K562 (cell line): ENCODE results near the gene JAK3. TPM values are rescaled to one million over a fixed set of nuclear protein-coding genes. Genes with fewer than 3 reads are reported as not detected.

Source experiments
- ATAC-seq: fragments of 200-7000 bp; cut with Tn5 transposase; 3 replicates; pipeline ENCODE4 v1.9.1; 2020; ENCODE audit warnings: moderate library complexity
- BruUV-seq: library from RNA; stranded (reverse); fragments of 400-500 nt; replicated peaks from 2 replicates; lab custom pipeline; 2021; lab: Mats Ljungman, UMichigan
- CTCF ChIA-PET: fragments of 300-600 bp; formaldehyde crosslinking; extraction: SDS; loops from one replicate; lab custom pipeline; 2021; ENCODE audit warnings: low intra/inter-chr PET ratio; lab: Yijun Ruan, JAX
- POLR2A ChIA-PET: fragments of 300-600, 350-650 bp; sonication (Branson Sonifier 250); formaldehyde crosslinking; extraction: SDS; loops from one replicate; lab custom pipeline; 2021; ENCODE audit warnings: antibody characterized with exemption, inconsistent platforms; lab: Yijun Ruan, JAX
- DNase-seq, 4 experiments: peaks; one replicate each; pipeline versions ENCODE4 v3.0.0 to v3.0.0-alpha.2; 2011 to 2018; ENCODE audit warnings: low spot score in 3 of 4, mixed read lengths in 3 of 4; ENCODE audit errors: extremely low read depth in 1 of 4
- FAIRE-seq: peaks from 2 replicates; lab custom pipeline; 2011; peaks lifted over from hg19 to GRCh38; lab: Jason Lieb, UNC
- H2AFZ ChIP-seq: 2 replicates; pipeline ENCODE4 v1.6.0; 2011; ENCODE audit warnings: low read depth, low read length, control low read depth, inconsistent platforms
- H3K27ac ChIP-seq: fragments of 200-600 bp; 3 replicates; pipeline ENCODE4 v1.8.0; 2011; ENCODE audit warnings: low read depth, mild to moderate bottlenecking, control low read depth, inconsistent platforms, low read length, moderate library complexity, mixed read lengths; ENCODE audit errors: extremely low read depth
- H3K27me3 ChIP-seq, 2 experiments: fragments of 300-600 bp in 1 of 2; 2 replicates in 1 of 2; 3 replicates in 1 of 2; pipeline versions ENCODE4 v1.6.0 to v1.8.0; 2011; ENCODE audit warnings: inconsistent platforms in 2 of 2, low read length in 2 of 2, mild to moderate bottlenecking in 1 of 2, mixed read lengths in 1 of 2, moderate library complexity in 1 of 2; ENCODE audit not compliant: control insufficient read depth in 2 of 2, insufficient read depth in 2 of 2
- H3K36me3 ChIP-seq: fragments of 300-600 bp; 3 replicates; pipeline ENCODE4 v1.8.0; 2011; ENCODE audit warnings: mild to moderate bottlenecking, low read length, inconsistent platforms; ENCODE audit not compliant: control insufficient read depth, insufficient read depth
- H3K4me1 ChIP-seq, 2 experiments: fragments of 200-600 bp in 1 of 2; replicated peaks in 1 of 2; 2 replicates in 1 of 2; 3 replicates in 1 of 2; pipeline versions ENCODE4 v1.5.1 to v1.8.0; 2011; ENCODE audit warnings: inconsistent platforms in 2 of 2, low read length in 2 of 2, mild to moderate bottlenecking in 1 of 2, mixed read lengths in 1 of 2, moderate library complexity in 1 of 2; ENCODE audit not compliant: control insufficient read depth in 2 of 2, insufficient read depth in 2 of 2
- H3K4me2 ChIP-seq: 2 replicates; pipeline ENCODE4 v1.6.1; 2011; ENCODE audit warnings: low read length, control low read depth, inconsistent platforms, mixed read lengths; ENCODE audit not compliant: insufficient read depth
- H3K4me3 ChIP-seq: fragments of 200-600 bp; sonication (generic), shearing (Covaris generic); 2 replicates; pipeline ENCODE4 v1.5.1; 2016; ENCODE audit warnings: control low read depth, inconsistent platforms
- H3K79me2 ChIP-seq: fragments of 200-600 bp; 3 replicates; pipeline ENCODE4 v1.8.0; 2011; ENCODE audit warnings: low read length, inconsistent platforms; ENCODE audit not compliant: control insufficient read depth, insufficient read depth
- H3K9ac ChIP-seq, 2 experiments: 2 replicates each; pipeline versions ENCODE4 v1.6.0 to v1.6.1; 2011; ENCODE audit warnings: low read depth in 2 of 2, low read length in 2 of 2, control low read depth in 1 of 2, inconsistent platforms in 1 of 2, mild to moderate bottlenecking in 1 of 2, mixed read lengths in 1 of 2; ENCODE audit not compliant: insufficient read depth in 1 of 2
- H3K9me1 ChIP-seq: one replicate; pipeline ENCODE4 v1.6.0; 2011; ENCODE audit warnings: inconsistent platforms, mild to moderate bottlenecking, low read length, moderate library complexity; ENCODE audit not compliant: control insufficient read depth, insufficient read depth
- H3K9me3 ChIP-seq: replicated peaks from 2 replicates; pipeline ENCODE4 v1.5.1; 2011; ENCODE audit warnings: low read depth, low read length, inconsistent platforms; ENCODE audit not compliant: control insufficient read depth, insufficient read depth
- H4K20me1 ChIP-seq: replicated peaks from 2 replicates; pipeline ENCODE4 v1.6.1; 2011; ENCODE audit warnings: low read length, inconsistent platforms, mixed read lengths; ENCODE audit not compliant: control insufficient read depth, insufficient read depth
- BACH1 ChIP-seq: fragments of 200-800 bp; sonication (Bioruptor generic); IDR thresholded peaks from 2 replicates; pipeline ENCODE4 v1.6.1; 2016; ENCODE audit warnings: missing genetic modification characterization, missing compliant biosample characterization
- CCNT2 ChIP-seq: IDR thresholded peaks from 2 replicates; pipeline ENCODE4 v1.6.1; 2011; ENCODE audit warnings: borderline replicate concordance, low read depth, mild to moderate bottlenecking, moderate library complexity, mixed read lengths, low read length; ENCODE audit not compliant: insufficient read length; ENCODE audit errors: extremely low read depth
- HNRNPL ChIP-seq: fragments of 200-400 bp; formaldehyde crosslinking; IDR thresholded peaks from 2 replicates; pipeline ENCODE4 v1.6.1; 2017; ENCODE audit warnings: low read depth, mild to moderate bottlenecking, low read length
- HNRNPLL ChIP-seq: fragments of 200-400 bp; formaldehyde crosslinking; IDR thresholded peaks from 2 replicates; pipeline ENCODE4 v1.6.1; 2017; ENCODE audit warnings: low read length, low read depth, mild to moderate bottlenecking; ENCODE audit not compliant: poor library complexity, severe bottlenecking
- SIN3B ChIP-seq: fragments of 450-650 bp; IDR thresholded peaks from 2 replicates; pipeline ENCODE4 v1.6.1; 2017; ENCODE audit warnings: low read depth, mild to moderate bottlenecking, moderate library complexity
- TFAM ChIP-seq: fragments of 250-450 bp; sonication (Bioruptor Pico); conservative IDR thresholded peaks from 2 replicates; pipeline ENCODE4 v1.5.0; 2021; ENCODE audit warnings: mild to moderate bottlenecking, moderate library complexity
- YBX1 ChIP-seq: fragments of 450-650 bp; IDR thresholded peaks from 2 replicates; pipeline ENCODE4 v1.7.1; 2016; ENCODE audit warnings: mild to moderate bottlenecking
- ZFX ChIP-seq: sonication (generic); formaldehyde crosslinking; IDR thresholded peaks from 2 replicates; pipeline ENCODE4 v1.8.0; 2022; ENCODE audit warnings: mild to moderate bottlenecking, missing genetic modification reagents, moderate library complexity
- WGBS: fragments of 100-300 bp; shearing (Covaris generic); methylation state at CpG from one replicate; pipeline ENCODE4 v1.1.6; 2016; ENCODE audit warnings: low coverage, mixed read lengths; ENCODE audit not compliant: insufficient coverage; ENCODE audit errors: missing lambda C conversion rate; 5-methylcytosine and 5-hydroxymethylcytosine counted together
- in situ Hi-C: fragments of 300-500 bp; cut with MboI; formaldehyde crosslinking; loops from 4 replicates; pipeline ENCODE4 v1.15.0; 2018; ENCODE audit warnings: inconsistent platforms, mixed read lengths
- intact Hi-C: fragments of 100-400 bp; cut with micrococcal nuclease; formaldehyde crosslinking; loops from 2 replicates; pipeline ENCODE4 v1.14.2; 2022
- polyA plus RNA-seq, 8 experiments: library from polyadenylated mRNA; depleted of rRNA in 4 of 8; stranded (reverse) in 5 of 8; unstranded in 3 of 8; fragments of >200 nt; fragmentation: Nextera tagmentation in 2 of 8; fragmentation: Illumina TruSeq in 1 of 8; extraction: Ambion mirVana in 2 of 8; extraction: Trizol in 1 of 8; gene quantifications; 2 replicates each; pipeline versions ENCODE4 v1.2.1 to v1.2.3, GENCODE V29; 2011 to 2014; ENCODE audit warnings: inconsistent platforms in 1 of 8, missing spikeins in 1 of 8
- total RNA-seq, 7 experiments: library from RNA; depleted of rRNA in 6 of 7; stranded (reverse); fragments of >200 nt in 6 of 7; fragmentation: Illumina TruSeq in 2 of 7; extraction: Trizol in 2 of 7; gene quantifications; 2 replicates each; pipeline versions ENCODE4 v1.2.1 to v1.2.3, GENCODE V29; 2011 to 2021; ENCODE audit warnings: low replicate concordance in 1 of 7
- TF ChIP-seq, protein P1 (sequence below): fragments of 450-650 bp; IDR thresholded peaks from 2 replicates; pipeline ENCODE4 v1.6.1; 2016; ENCODE audit warnings: mild to moderate bottlenecking, moderate library complexity

JAK3 gene
- total and polyA plus RNA-seq, 9 of the 15 experiments (the other 6 are each of a cell fraction or from before 2014, with no cell fraction given): 0.01 to 0.18 (median 0.07) TPM; not detected in 1

DNA sequence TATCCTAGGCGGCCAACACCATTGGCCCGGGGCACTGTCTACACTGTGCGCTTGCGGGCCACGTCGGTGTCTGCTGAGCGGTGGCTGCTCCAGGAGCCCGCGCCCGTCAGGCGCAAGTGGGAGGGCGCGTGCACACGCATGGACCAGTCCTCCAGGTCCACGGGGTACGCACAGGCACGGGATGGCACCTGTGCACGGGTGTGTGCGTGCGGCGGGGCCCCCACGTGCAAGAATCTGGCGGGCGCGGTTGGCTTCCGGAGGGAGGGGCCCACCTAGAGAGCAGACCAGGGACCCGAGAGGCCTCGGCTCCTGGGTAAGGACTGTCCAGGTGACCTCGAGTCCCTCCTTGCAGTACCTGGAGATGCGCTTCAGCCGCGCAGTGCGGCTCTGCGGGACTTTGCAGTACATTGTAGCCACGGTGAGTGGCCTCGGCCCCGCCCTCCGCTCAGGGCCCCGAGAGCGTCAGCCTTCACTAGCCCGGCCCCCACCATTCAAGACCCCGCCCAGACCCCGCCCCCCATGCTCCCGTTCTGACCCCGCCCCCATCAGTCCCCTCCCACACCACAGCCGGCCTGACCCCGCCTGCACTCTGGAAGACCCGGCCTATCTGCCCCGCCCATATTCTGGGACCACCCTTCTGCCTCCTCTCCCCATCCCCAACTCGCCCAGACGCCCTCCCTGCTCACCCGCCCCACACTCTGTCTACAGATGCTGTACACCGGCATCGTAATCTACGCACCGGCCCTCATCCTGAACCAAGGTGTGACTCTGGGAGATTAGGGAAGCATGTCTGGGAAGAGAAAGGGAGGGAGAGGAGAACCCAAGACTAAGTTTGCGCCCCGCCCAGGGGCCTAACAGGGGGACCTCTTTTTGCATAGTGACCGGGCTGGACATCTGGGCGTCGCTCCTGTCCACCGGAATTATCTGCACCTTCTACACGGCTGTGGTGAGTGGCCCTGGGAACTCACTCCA is 26.3 kb upstream of the JAK3 start:
- ATAC-seq (peak; percentile 96), FAIRE-seq (peak; percentile 71), DNase-seq (peak; percentile 87 to 98 (median 96))
- no peaks in the 10 kb centered on the region for H3K9me3 ChIP-seq
- H3K36me3 ChIP-seq: no peaks in the 10 kb centered on the region
- no TSS peak for BruUV-seq
- H2AFZ ChIP-seq: peak overlapping the region; percentile 98
- intact Hi-C loops (loop anchor here (2.0 kb wide), 1 partner anchor 123 kb away; no protein-coding TSS in a partner anchor), in situ Hi-C loops (no loop called here)
- peak overlapping the region; percentile 34 to 91; a peak in 3 of 4 replicates for H3K9ac ChIP-seq
- ChIA-PET CTCF (no interaction called here), POLR2A (interaction anchor here (1.0 kb wide), 1 partner anchor 59 kb away, joined by 3 read pairs; the partner anchor contains the start of gene CCDC124)
- H3K4me1 ChIP-seq: peaks cover 0 to 42% of the 10 kb centered on the region in 2 experiments; a peak in 3 of 5 replicates
- H3K9me1 ChIP-seq: no peaks in the 10 kb centered on the region
- H3K4me2 ChIP-seq: peak overlapping the region; percentile 84
- 3% methylated on average over 54 of the region's 63 CpGs for WGBS
- peaks cover 9 to 17% of the 10 kb centered on the region in 2 experiments; a peak in 3 of 5 replicates for H3K27me3 ChIP-seq
- 0 out of 2 replicates have a peak, but pooled peaks cover 6% of the 10 kb centered on the region for H4K20me1 ChIP-seq
- H3K27ac ChIP-seq: no peak overlapping the region
- H3K4me3 ChIP-seq: peak overlapping the region; percentile 43
- H3K79me2 ChIP-seq: no peaks in the 10 kb centered on the region
- TF ChIP-seq BACH1 (no peak), SIN3B (no peak), ZFX (peak; percentile 16; the same call in 1 of the 2 replicates), HNRNPL (no peak), YBX1 (no peak), CCNT2 (peak; percentile 15), TFAM (CRISPR knock-in tag) (no peak), HNRNPLL (peak; percentile 34)
- TF ChIP-seq, protein P1, sequence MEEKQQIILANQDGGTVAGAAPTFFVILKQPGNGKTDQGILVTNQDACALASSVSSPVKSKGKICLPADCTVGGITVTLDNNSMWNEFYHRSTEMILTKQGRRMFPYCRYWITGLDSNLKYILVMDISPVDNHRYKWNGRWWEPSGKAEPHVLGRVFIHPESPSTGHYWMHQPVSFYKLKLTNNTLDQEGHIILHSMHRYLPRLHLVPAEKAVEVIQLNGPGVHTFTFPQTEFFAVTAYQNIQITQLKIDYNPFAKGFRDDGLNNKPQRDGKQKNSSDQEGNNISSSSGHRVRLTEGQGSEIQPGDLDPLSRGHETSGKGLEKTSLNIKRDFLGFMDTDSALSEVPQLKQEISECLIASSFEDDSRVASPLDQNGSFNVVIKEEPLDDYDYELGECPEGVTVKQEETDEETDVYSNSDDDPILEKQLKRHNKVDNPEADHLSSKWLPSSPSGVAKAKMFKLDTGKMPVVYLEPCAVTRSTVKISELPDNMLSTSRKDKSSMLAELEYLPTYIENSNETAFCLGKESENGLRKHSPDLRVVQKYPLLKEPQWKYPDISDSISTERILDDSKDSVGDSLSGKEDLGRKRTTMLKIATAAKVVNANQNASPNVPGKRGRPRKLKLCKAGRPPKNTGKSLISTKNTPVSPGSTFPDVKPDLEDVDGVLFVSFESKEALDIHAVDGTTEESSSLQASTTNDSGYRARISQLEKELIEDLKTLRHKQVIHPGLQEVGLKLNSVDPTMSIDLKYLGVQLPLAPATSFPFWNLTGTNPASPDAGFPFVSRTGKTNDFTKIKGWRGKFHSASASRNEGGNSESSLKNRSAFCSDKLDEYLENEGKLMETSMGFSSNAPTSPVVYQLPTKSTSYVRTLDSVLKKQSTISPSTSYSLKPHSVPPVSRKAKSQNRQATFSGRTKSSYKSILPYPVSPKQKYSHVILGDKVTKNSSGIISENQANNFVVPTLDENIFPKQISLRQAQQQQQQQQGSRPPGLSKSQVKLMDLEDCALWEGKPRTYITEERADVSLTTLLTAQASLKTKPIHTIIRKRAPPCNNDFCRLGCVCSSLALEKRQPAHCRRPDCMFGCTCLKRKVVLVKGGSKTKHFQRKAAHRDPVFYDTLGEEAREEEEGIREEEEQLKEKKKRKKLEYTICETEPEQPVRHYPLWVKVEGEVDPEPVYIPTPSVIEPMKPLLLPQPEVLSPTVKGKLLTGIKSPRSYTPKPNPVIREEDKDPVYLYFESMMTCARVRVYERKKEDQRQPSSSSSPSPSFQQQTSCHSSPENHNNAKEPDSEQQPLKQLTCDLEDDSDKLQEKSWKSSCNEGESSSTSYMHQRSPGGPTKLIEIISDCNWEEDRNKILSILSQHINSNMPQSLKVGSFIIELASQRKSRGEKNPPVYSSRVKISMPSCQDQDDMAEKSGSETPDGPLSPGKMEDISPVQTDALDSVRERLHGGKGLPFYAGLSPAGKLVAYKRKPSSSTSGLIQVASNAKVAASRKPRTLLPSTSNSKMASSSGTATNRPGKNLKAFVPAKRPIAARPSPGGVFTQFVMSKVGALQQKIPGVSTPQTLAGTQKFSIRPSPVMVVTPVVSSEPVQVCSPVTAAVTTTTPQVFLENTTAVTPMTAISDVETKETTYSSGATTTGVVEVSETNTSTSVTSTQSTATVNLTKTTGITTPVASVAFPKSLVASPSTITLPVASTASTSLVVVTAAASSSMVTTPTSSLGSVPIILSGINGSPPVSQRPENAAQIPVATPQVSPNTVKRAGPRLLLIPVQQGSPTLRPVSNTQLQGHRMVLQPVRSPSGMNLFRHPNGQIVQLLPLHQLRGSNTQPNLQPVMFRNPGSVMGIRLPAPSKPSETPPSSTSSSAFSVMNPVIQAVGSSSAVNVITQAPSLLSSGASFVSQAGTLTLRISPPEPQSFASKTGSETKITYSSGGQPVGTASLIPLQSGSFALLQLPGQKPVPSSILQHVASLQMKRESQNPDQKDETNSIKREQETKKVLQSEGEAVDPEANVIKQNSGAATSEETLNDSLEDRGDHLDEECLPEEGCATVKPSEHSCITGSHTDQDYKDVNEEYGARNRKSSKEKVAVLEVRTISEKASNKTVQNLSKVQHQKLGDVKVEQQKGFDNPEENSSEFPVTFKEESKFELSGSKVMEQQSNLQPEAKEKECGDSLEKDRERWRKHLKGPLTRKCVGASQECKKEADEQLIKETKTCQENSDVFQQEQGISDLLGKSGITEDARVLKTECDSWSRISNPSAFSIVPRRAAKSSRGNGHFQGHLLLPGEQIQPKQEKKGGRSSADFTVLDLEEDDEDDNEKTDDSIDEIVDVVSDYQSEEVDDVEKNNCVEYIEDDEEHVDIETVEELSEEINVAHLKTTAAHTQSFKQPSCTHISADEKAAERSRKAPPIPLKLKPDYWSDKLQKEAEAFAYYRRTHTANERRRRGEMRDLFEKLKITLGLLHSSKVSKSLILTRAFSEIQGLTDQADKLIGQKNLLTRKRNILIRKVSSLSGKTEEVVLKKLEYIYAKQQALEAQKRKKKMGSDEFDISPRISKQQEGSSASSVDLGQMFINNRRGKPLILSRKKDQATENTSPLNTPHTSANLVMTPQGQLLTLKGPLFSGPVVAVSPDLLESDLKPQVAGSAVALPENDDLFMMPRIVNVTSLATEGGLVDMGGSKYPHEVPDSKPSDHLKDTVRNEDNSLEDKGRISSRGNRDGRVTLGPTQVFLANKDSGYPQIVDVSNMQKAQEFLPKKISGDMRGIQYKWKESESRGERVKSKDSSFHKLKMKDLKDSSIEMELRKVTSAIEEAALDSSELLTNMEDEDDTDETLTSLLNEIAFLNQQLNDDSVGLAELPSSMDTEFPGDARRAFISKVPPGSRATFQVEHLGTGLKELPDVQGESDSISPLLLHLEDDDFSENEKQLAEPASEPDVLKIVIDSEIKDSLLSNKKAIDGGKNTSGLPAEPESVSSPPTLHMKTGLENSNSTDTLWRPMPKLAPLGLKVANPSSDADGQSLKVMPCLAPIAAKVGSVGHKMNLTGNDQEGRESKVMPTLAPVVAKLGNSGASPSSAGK: peak; percentile 63; the same call in 1 of the 2 replicates
